ENCODE measurements around the gene SERPIND1. TPM values are rescaled to one million over a fixed set of nuclear protein-coding genes. Genes with fewer than 3 reads are reported as not detected.

The SERPIND1 gene
- polyA plus RNA-seq, 1 donor from 2014 or later: 0.23 TPM

- Mint-ChIP-seq H3K4me3 (no peak overlapping the region), H3K9me3 (no peaks in the 10 kb centered on the region), H3K4me1 (no peaks in the 10 kb centered on the region), H3K27ac (no peak overlapping the region), H3K27me3 (no peaks in the 10 kb centered on the region), H3K36me3 (no peaks in the 10 kb centered on the region)
Measured at GRCh38 chr22:20777420-20778177, 3.7 kb downstream of the SERPIND1 start.

- Mint-ChIP-seq H3K9me3 (no peaks in the 10 kb centered on the region), H3K27me3 (no peaks in the 10 kb centered on the region), H3K36me3 (no peaks in the 10 kb centered on the region), H3K4me3 (no peak overlapping the region), H3K27ac (no peak overlapping the region), H3K4me1 (peaks cover 6 to 9% (median 6%) of the 10 kb centered on the region in 3 donors)
Measured at GRCh38 chr22:20779014-20779817, 5.3 kb downstream of the SERPIND1 start.

DNA sequence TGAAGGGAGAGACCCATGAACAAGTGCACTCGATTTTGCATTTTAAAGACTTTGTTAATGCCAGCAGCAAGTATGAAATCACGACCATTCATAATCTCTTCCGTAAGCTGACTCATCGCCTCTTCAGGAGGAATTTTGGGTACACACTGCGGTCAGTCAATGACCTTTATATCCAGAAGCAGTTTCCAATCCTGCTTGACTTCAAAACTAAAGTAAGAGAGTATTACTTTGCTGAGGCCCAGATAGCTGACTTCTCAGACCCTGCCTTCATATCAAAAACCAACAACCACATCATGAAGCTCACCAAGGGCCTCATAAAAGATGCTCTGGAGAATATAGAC is 5.9 kb downstream of the SERPIND1 start:
- Mint-ChIP-seq H3K27ac (no peak overlapping the region), H3K9me3 (no peaks in the 10 kb centered on the region), H3K4me1 (peaks cover 8 to 11% (median 11%) of the 10 kb centered on the region in 3 donors), H3K4me3 (no peak overlapping the region), H3K36me3 (no peaks in the 10 kb centered on the region), H3K27me3 (no peaks in the 10 kb centered on the region)

GRCh38 chr22:20781272-20781990 is 7.5 kb downstream of the SERPIND1 start:
- Mint-ChIP-seq H3K27ac (no peak overlapping the region), H3K27me3 (no peaks in the 10 kb centered on the region), H3K4me3 (no peak overlapping the region), H3K36me3 (no peaks in the 10 kb centered on the region), H3K9me3 (no peaks in the 10 kb centered on the region), H3K4me1 (peaks cover 8 to 11% (median 11%) of the 10 kb centered on the region in 3 donors)

GRCh38 chr22:20782083-20782482 is 8.2 kb downstream of the SERPIND1 start:
- Mint-ChIP-seq H3K9me3 (no peaks in the 10 kb centered on the region), H3K27me3 (no peaks in the 10 kb centered on the region), H3K4me1 (peaks cover 8 to 11% (median 11%) of the 10 kb centered on the region in 3 donors), H3K4me3 (no peak overlapping the region), H3K27ac (no peak overlapping the region), H3K36me3 (no peaks in the 10 kb centered on the region)

DNA sequence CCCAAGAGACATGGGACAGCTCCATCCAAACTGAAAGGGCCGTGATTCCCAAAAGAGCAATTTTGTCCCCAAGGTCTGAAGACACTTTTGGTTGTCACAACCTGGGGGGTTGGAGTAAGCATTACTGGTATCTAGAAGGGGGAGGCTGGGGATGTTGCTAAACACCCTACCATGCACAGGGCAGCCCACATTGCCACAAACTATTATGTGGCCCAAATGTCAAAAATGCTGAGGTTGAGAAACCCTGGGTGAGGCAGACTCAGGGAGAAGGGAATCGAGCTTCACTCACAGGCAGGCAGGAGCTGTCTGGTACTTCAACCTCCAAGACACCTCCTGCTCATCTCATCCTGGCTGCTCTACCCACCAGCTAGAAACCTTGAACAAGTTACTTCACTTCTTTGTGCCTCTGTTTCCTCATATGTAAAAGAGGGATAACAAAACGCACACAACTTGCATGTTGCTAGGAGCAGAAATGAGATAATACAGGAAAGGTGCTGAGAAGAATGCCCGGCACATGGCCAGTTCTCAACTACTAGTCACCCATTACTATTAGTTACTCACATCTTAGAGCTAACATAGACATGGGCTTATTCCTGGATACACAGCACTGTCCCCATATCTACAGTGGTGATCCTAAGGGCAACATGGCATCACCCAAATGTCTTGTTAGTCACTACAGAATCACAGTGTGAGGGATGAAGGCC is 8.8 kb downstream of the SERPIND1 start:
- H3K36me3 Mint-ChIP-seq: no peaks in the 10 kb centered on the region
- peak overlapping the region in 1 of 4 donors; percentile 33 for H3K4me3 Mint-ChIP-seq
- H3K4me1 Mint-ChIP-seq: peaks cover 8 to 11% (median 11%) of the 10 kb centered on the region in 3 donors
- no peaks in the 10 kb centered on the region for H3K27me3 Mint-ChIP-seq
- H3K27ac Mint-ChIP-seq: no peak overlapping the region
- no peaks in the 10 kb centered on the region for H3K9me3 Mint-ChIP-seq

GRCh38 chr22:20783300-20783673 is 9.4 kb downstream of the SERPIND1 start:
- H3K27ac Mint-ChIP-seq: no peak overlapping the region
- no peaks in the 10 kb centered on the region for H3K27me3 Mint-ChIP-seq
- no peaks in the 10 kb centered on the region for H3K36me3 Mint-ChIP-seq

DNA sequence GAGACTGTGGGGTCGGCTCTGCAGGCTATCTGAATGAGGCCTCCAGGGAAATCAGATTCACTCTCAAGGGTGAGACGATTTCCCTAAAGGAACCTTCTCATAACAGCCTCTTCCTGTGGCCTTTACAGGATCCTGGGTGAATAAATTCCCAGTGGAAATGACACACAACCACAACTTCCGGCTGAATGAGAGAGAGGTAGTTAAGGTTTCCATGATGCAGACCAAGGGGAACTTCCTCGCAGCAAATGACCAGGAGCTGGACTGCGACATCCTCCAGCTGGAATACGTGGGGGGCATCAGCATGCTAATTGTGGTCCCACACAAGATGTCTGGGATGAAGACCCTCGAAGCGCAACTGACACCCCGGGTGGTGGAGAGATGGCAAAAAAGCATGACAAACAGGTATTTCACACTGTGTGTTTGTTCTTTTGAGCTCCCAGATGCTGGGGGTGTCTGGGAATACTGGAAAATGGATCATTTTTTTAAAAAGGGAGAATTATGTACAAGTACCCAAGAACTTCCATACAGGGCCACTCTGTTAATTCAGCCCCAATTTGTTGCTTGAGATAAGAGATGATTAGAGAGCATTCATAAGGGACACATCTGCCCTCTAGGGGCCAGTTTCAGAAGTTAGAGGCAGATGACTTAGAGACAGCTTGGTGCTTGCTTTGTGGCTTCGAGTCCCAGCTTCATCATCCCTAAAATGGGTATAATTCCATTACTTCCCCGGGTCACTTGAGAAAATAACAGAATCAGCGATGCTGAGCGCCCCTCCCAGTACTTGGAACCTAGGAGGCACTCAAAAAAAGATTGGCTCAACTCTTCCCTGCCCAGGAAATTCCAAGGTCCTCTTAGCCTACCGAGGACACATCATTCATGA is 10.2 kb downstream of the SERPIND1 start:
- Mint-ChIP-seq H3K27ac (peak overlapping the region in 1 of 3 donors; percentile 68), H3K9me3 (no peaks in the 10 kb centered on the region), H3K36me3 (peaks cover 5% of the 10 kb centered on the region), H3K27me3 (no peaks in the 10 kb centered on the region), H3K4me3 (no peak overlapping the region), H3K4me1 (peaks cover 8 to 11% (median 11%) of the 10 kb centered on the region in 3 donors)

More at GRCh38 chr22:20783300-20783673, 9.4 kb downstream of the SERPIND1 start:
- Mint-ChIP-seq H3K4me1 (peaks cover 8 to 11% (median 11%) of the 10 kb centered on the region in 3 donors), H3K9me3 (no peaks in the 10 kb centered on the region), H3K4me3 (no peak overlapping the region)

GRCh38 chr22:20785415-20785814 is 11.5 kb downstream of the SERPIND1 start:
- H3K4me3 Mint-ChIP-seq: no peak overlapping the region
- H3K9me3 Mint-ChIP-seq: no peaks in the 10 kb centered on the region
- H3K27ac Mint-ChIP-seq: peak overlapping the region in 1 of 3 donors; percentile 55
- peaks cover 8 to 11% (median 11%) of the 10 kb centered on the region in 3 donors for H3K4me1 Mint-ChIP-seq
- no peaks in the 10 kb centered on the region for H3K27me3 Mint-ChIP-seq
- H3K36me3 Mint-ChIP-seq: peaks cover 5% of the 10 kb centered on the region

GRCh38 chr22:20786048-20786447 is 12.1 kb downstream of the SERPIND1 start:
- no peaks in the 10 kb centered on the region for H3K9me3 Mint-ChIP-seq
- peaks cover 5% of the 10 kb centered on the region for H3K36me3 Mint-ChIP-seq
- no peak overlapping the region for H3K27ac Mint-ChIP-seq
- peak overlapping the region in 1 of 4 donors; percentile 63 for H3K4me3 Mint-ChIP-seq
- peaks cover 8 to 11% (median 11%) of the 10 kb centered on the region in 3 donors for H3K4me1 Mint-ChIP-seq
- no peaks in the 10 kb centered on the region for H3K27me3 Mint-ChIP-seq

DNA sequence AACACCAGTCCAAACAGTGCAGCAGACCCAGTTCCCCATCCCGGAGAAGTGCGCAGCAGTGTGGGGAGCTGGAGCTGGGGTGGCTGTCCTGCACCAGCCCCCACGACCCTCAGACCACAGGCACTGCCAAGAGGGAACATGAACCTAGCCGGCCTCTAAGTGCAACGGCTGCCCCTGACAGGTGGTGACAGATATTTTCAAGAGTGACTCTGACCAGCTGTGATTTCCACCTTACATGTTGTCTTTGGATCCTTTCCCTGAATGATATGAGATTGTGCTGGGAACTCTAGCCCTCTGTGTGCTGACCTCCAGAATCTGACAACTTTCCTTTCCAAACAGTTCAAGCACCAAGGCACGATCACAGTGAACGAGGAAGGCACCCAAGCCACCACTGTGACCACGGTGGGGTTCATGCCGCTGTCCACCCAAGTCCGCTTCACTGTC is 12.6 kb downstream of the SERPIND1 start:
- Mint-ChIP-seq H3K9me3 (no peaks in the 10 kb centered on the region), H3K27me3 (no peaks in the 10 kb centered on the region), H3K36me3 (peaks cover 5% of the 10 kb centered on the region), H3K27ac (no peak overlapping the region), H3K4me3 (no peak overlapping the region), H3K4me1 (peaks cover 8 to 11% (median 11%) of the 10 kb centered on the region in 3 donors)

DNA sequence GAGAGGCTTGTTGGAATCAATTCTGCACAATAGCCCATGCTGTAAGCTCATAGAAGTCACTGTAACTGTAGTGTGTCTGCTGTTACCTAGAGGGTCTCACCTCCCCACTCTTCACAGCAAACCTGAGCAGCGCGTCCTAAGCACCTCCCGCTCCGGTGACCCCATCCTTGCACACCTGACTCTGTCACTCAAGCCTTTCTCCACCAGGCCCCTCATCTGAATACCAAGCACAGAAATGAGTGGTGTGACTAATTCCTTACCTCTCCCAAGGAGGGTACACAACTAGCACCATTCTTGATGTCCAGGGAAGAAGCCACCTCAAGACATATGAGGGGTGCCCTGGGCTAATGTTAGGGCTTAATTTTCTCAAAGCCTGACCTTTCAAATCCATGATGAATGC is 13.3 kb downstream of the SERPIND1 start:
- Mint-ChIP-seq H3K9me3 (no peaks in the 10 kb centered on the region), H3K36me3 (peaks cover 5% of the 10 kb centered on the region), H3K4me1 (peaks cover 8 to 11% (median 11%) of the 10 kb centered on the region in 3 donors)

DNA sequence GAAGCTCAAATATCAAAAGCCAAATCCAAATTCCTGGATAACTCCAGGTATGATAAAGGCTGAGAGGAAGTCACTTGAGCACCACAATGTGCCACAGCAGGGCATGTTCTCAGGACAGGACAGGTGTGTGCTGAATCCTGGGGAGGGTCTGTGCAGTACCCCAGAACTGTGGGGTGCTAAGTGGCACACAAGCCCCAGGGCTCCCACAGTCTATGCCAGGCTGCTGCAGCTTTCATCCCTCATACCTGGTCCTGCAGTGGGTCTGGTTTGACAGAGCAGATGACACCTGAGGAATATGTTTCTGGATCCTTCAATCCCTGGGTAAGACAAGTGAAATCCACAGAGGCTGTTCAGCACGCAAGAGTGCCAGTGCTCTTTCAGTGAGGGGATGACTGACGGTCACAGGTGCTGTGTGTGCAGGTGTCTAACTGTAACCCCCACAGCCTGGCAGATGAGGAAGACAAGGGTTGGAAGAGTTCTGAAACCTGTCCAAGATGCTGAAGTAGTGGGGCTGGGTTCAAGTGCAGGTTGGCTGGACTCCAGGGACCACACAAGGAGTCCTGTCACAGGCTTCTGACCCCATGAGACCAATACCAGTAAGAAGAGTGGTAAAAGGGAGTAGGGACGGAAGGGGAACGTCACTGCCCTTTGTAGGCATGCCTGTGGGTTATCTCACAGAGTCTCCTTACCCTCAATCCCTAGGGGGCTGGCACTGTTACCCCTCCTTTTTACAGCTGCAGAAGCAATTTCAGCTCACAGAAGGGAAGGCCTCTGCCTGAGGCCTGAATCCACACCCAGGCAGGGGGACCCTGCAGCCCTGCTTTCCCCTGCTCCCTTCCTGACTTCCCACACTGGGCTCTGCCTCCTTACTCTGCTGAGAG is 14.1 kb downstream of the SERPIND1 start:
- Mint-ChIP-seq H3K4me1 (peaks cover 8 to 11% (median 11%) of the 10 kb centered on the region in 3 donors), H3K36me3 (peaks cover 5% of the 10 kb centered on the region), H3K9me3 (no peaks in the 10 kb centered on the region), H3K27ac (no peak overlapping the region), H3K4me3 (no peak overlapping the region), H3K27me3 (no peaks in the 10 kb centered on the region)

More for the DNA sequence above, 13.3 kb downstream of the SERPIND1 start:
- Mint-ChIP-seq H3K4me3 (no peak overlapping the region), H3K27me3 (no peaks in the 10 kb centered on the region), H3K27ac (no peak overlapping the region)
